ENCODE measurements around the gene THYN1.
"Not testable (repeated sequence)": the region's sequence is repeated elsewhere in the genome, so short reads cannot be mapped to it uniquely, and the experiment has no call there.

The THYN1 gene

GRCh38 chr11:134253188-134253993 is at the start of gene THYN1, which contains the start of gene ACAD8:
Gene THYN1 (minus strand): TSS chr11:134253352. CDS start chr11:134252882, 470 bp downstream.
Gene ACAD8 (plus strand): TSS chr11:134253568. CDS start chr11:134253601, 33 bp downstream.
- no peaks in the 10 kb centered on the region for H3K9me3 Mint-ChIP-seq
- H3K4me1 Mint-ChIP-seq = peaks cover 25% of the 10 kb centered on the region
- ATAC-seq (peak; percentile 100), DNase-seq (peak; percentile 94)
- peaks cover 5% of the 10 kb centered on the region for H3K36me3 Mint-ChIP-seq (ENCODE audit: low read depth)
- H3K27me3 Mint-ChIP-seq = no peaks in the 10 kb centered on the region
- H3K27ac Mint-ChIP-seq = peak within 1 kb of the TSS; percentile 86
- H3K4me3 Mint-ChIP-seq = peak within 1 kb of the TSS; percentile 96

GRCh38 chr11:134294664-134295063 is 41.5 kb upstream of the THYN1 start:
- H3K9me3 Mint-ChIP-seq = no peaks in the 10 kb centered on the region

GRCh38 chr11:134293119-134294113 is 40.3 kb upstream of the THYN1 start:
- no peaks in the 10 kb centered on the region for H3K27me3 Mint-ChIP-seq
- ATAC-seq = no peak

More at GRCh38 chr11:134294664-134295063, 41.5 kb upstream of the THYN1 start:
- no peak overlapping the region for H3K27ac Mint-ChIP-seq
- ATAC-seq (no peak), DNase-seq (no peak)
- no peak overlapping the region for H3K4me3 Mint-ChIP-seq
- no peaks in the 10 kb centered on the region for H3K27me3 Mint-ChIP-seq
- H3K4me1 Mint-ChIP-seq = no peaks in the 10 kb centered on the region
- no peaks in the 10 kb centered on the region for H3K36me3 Mint-ChIP-seq (ENCODE audit: low read depth)

GRCh38 chr11:134292661-134293060 is 39.5 kb upstream of the THYN1 start:
- no peak overlapping the region for H3K4me3 Mint-ChIP-seq

More at GRCh38 chr11:134293119-134294113, 40.3 kb upstream of the THYN1 start:
- no peak overlapping the region for H3K27ac Mint-ChIP-seq
- H3K9me3 Mint-ChIP-seq = no peaks in the 10 kb centered on the region
- no peak overlapping the region for H3K4me3 Mint-ChIP-seq
- no peaks in the 10 kb centered on the region for H3K4me1 Mint-ChIP-seq
- no peak for DNase-seq
- no peaks in the 10 kb centered on the region for H3K36me3 Mint-ChIP-seq (ENCODE audit: low read depth)

GRCh38 chr11:134291196-134291595 is 38.0 kb upstream of the THYN1 start:
- no peaks in the 10 kb centered on the region for H3K9me3 Mint-ChIP-seq
- ATAC-seq (no peak), DNase-seq (no peak)
- H3K36me3 Mint-ChIP-seq (ENCODE audit: low read depth) = no peaks in the 10 kb centered on the region
- no peak overlapping the region for H3K27ac Mint-ChIP-seq
- no peak overlapping the region for H3K4me3 Mint-ChIP-seq
- no peaks in the 10 kb centered on the region for H3K4me1 Mint-ChIP-seq
- no peaks in the 10 kb centered on the region for H3K27me3 Mint-ChIP-seq

More at GRCh38 chr11:134292661-134293060, 39.5 kb upstream of the THYN1 start:
- no peak for DNase-seq
- no peak for ATAC-seq
- no peaks in the 10 kb centered on the region for H3K36me3 Mint-ChIP-seq (ENCODE audit: low read depth)
- H3K9me3 Mint-ChIP-seq = no peaks in the 10 kb centered on the region
- no peaks in the 10 kb centered on the region for H3K4me1 Mint-ChIP-seq
- no peak overlapping the region for H3K27ac Mint-ChIP-seq
- H3K27me3 Mint-ChIP-seq = no peaks in the 10 kb centered on the region

GRCh38 chr11:134290646-134291045 is 37.5 kb upstream of the THYN1 start:
- Mint-ChIP-seq H3K4me3 (no peak overlapping the region), H3K27me3 (no peaks in the 10 kb centered on the region), H3K4me1 (no peaks in the 10 kb centered on the region), H3K9me3 (no peaks in the 10 kb centered on the region), H3K27ac (no peak overlapping the region), H3K36me3 (ENCODE audit: low read depth) (no peaks in the 10 kb centered on the region)
- no peak for ATAC-seq
- DNase-seq = no peak

- DNase-seq = no peak
- H3K27ac Mint-ChIP-seq = no peak overlapping the region
- ATAC-seq = no peak
- H3K4me1 Mint-ChIP-seq = no peaks in the 10 kb centered on the region
- H3K4me3 Mint-ChIP-seq = no peak overlapping the region
- no peaks in the 10 kb centered on the region for H3K36me3 Mint-ChIP-seq (ENCODE audit: low read depth)
- H3K9me3 Mint-ChIP-seq = no peaks in the 10 kb centered on the region
- H3K27me3 Mint-ChIP-seq = no peaks in the 10 kb centered on the region
Observed at GRCh38 chr11:134289789-134290188, 36.6 kb upstream of the THYN1 start.

GRCh38 chr11:134289167-134289566 is 36.0 kb upstream of the THYN1 start:
- no peaks in the 10 kb centered on the region for H3K4me1 Mint-ChIP-seq
- no peaks in the 10 kb centered on the region for H3K27me3 Mint-ChIP-seq
- no peak for ATAC-seq
- H3K36me3 Mint-ChIP-seq (ENCODE audit: low read depth) = no peaks in the 10 kb centered on the region
- no peaks in the 10 kb centered on the region for H3K9me3 Mint-ChIP-seq
- H3K27ac Mint-ChIP-seq = peak overlapping the region; percentile 36
- no peak overlapping the region for H3K4me3 Mint-ChIP-seq
- no peak for DNase-seq

GRCh38 chr11:134288486-134288885 is 35.3 kb upstream of the THYN1 start:
- H3K4me3 Mint-ChIP-seq = no peak overlapping the region
- no peaks in the 10 kb centered on the region for H3K27me3 Mint-ChIP-seq
- H3K4me1 Mint-ChIP-seq = no peaks in the 10 kb centered on the region
- ATAC-seq (no peak), DNase-seq (no peak)
- no peak overlapping the region for H3K27ac Mint-ChIP-seq
- H3K36me3 Mint-ChIP-seq (ENCODE audit: low read depth) = no peaks in the 10 kb centered on the region
- H3K9me3 Mint-ChIP-seq = no peaks in the 10 kb centered on the region

- ATAC-seq (no peak), DNase-seq (no peak)
- Mint-ChIP-seq H3K27me3 (no peaks in the 10 kb centered on the region), H3K9me3 (no peaks in the 10 kb centered on the region), H3K36me3 (ENCODE audit: low read depth) (no peaks in the 10 kb centered on the region), H3K27ac (no peak overlapping the region), H3K4me1 (no peaks in the 10 kb centered on the region), H3K4me3 (no peak overlapping the region)
Observed at GRCh38 chr11:134287561-134287960, 34.4 kb upstream of the THYN1 start.

- H3K27ac Mint-ChIP-seq; DNase-seq; H3K4me3 Mint-ChIP-seq; H3K9me3 Mint-ChIP-seq; H3K4me1 Mint-ChIP-seq; ATAC-seq; H3K36me3 Mint-ChIP-seq (ENCODE audit: low read depth); H3K27me3 Mint-ChIP-seq: not testable (repeated sequence)
Observed at GRCh38 chr11:134284349-134284748, 31.2 kb upstream of the THYN1 start.

- Mint-ChIP-seq H3K36me3 (ENCODE audit: low read depth) (peaks cover 1% of the 10 kb centered on the region), H3K27me3 (peaks cover 5% of the 10 kb centered on the region), H3K4me3 (no peak overlapping the region), H3K9me3 (no peaks in the 10 kb centered on the region), H3K27ac (no peak overlapping the region), H3K4me1 (no peaks in the 10 kb centered on the region)
- no peak for ATAC-seq
- no peak for DNase-seq
Observed at GRCh38 chr11:134283461-134284230, 30.5 kb upstream of the THYN1 start.

GRCh38 chr11:134282121-134283045 is 29.2 kb upstream of the THYN1 start:
- Mint-ChIP-seq H3K36me3 (ENCODE audit: low read depth) (peaks cover 5% of the 10 kb centered on the region), H3K9me3 (no peaks in the 10 kb centered on the region), H3K4me1 (no peaks in the 10 kb centered on the region), H3K4me3 (no peak overlapping the region), H3K27me3 (peaks cover 7% of the 10 kb centered on the region), H3K27ac (no peak overlapping the region)
- DNase-seq (no peak), ATAC-seq (no peak)

All from activated naive CD8-positive, alpha-beta T cell treated with anti-CD3 and anti-CD28 coated beads, Interleukin-2, amount 50 U/mL, for 24 hours (primary cell).